HG03469 (cell line): Measurements from ENCODE around the gene LMX1A.

Experiments
- ATAC-seq: cut with Tn5 transposase; IDR thresholded peaks from one replicate; pipeline ENCODE4 v1.9.1; 2021; ENCODE audit warnings: mild to moderate bottlenecking, moderate library complexity, moderate number of reproducible peaks; ENCODE audit not compliant: unreplicated experiment

LMX1A gene

DNA sequence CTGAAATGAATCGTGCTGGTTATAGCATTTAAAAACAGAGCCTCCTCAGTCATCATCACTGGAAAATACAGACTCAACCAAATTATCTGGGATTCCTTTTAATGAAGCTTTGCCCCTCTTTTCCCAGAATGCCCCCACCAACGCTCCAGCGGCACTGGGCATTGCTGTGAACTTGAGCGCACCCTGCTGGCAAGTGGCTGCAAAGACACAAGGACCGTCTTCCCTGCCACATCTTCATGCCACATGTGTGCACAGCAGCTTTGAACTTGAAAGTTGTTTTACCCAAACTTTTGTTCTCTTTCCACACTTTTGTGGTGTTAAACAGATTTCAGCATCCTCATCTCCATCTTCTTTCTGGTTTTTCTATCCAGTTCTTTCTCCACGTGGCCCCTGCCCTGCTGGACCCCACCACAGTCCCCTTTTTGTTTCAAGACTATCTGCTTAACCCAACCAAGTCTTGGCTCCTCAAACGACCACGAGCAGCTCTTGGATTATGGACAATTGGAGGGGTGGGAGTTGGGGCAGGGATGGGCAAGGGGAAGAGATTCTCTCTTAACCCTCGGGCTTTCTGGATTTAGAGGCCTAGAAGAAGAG is 12.8 kb upstream of the LMX1A start:
- ATAC-seq: peak; percentile 74

DNA sequence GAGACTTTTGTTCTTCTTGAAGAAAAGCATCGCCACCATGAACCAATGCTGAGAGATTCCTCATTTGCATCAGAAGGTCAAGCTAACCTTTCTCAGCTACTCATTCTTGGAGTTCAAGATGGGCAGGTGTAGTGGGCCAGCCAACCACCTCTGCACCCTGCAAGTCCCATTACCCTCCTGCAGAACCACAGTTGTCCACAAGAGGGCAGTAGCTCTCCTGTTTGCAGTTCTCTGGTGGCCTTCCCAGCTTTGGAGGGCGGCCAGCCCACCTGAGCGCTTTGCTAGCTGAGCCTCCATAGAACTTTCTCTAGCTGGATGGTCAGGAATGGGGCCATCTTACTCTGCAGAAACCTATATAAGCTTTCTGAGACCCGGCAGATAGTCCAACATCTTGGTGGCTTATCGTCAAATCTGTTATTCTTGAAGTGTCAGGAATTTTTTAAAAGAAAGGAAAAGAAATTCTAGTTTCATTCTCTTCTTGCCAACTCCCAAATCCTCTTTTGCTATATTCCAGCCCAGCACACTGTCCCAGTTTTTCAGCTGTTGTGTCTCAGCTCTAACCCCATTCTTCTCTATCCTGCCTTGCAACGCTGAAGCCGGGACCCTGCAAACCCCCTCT is 11.0 kb upstream of the LMX1A start:
- peak; percentile 46 for ATAC-seq

GRCh38 chr1:165365341-165365740 is 8.8 kb upstream of the LMX1A start:
- no peak for ATAC-seq

DNA sequence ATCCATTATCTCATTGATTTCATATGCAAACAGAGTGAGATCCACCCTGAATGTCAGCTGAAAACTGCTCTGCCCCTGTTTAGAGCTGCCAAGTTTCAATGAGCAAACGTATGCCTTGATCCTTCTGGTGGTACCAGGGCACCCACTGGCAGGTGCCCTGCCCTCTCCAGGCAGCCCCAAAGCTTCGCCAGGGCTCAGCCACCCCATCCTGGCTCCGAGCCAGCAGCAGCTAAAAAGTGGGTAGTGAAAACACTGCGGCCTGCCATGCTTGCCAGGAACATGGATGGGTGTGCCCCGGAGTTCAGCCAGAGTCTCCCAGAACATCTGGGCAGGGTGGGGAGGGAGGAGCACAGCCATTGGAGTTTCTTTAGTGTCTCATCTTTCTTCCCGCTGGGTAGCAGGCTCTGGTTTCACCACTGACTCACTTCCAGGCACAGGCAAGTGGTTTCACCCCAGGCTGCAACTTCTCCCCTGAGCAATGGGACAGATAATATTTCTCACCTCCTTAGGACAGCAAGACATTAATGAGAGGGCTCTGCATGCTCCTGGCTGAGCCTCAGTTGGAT is 8.1 kb upstream of the LMX1A start:
- ATAC-seq: no peak

DNA sequence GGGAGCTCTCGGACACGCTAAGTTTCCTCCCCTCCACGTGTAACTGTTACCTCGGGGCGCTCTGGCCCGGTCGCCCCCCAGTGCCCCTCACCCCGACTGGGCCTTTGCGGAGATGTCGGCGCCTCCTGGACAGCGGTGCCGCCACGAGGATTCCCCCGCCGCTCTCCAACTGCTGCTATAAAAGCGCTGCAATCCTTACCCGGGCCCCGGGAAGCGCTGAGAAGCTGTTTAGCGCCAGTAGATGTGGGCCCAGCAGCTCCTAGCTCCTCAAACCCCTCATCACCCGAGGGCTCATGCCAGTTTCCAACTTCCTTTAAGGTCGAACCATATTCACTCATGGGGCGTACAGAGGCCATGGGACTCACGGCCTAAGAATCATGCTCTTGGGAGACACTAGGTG is 361 bp upstream of the LMX1A start:
- no peak for ATAC-seq

DNA sequence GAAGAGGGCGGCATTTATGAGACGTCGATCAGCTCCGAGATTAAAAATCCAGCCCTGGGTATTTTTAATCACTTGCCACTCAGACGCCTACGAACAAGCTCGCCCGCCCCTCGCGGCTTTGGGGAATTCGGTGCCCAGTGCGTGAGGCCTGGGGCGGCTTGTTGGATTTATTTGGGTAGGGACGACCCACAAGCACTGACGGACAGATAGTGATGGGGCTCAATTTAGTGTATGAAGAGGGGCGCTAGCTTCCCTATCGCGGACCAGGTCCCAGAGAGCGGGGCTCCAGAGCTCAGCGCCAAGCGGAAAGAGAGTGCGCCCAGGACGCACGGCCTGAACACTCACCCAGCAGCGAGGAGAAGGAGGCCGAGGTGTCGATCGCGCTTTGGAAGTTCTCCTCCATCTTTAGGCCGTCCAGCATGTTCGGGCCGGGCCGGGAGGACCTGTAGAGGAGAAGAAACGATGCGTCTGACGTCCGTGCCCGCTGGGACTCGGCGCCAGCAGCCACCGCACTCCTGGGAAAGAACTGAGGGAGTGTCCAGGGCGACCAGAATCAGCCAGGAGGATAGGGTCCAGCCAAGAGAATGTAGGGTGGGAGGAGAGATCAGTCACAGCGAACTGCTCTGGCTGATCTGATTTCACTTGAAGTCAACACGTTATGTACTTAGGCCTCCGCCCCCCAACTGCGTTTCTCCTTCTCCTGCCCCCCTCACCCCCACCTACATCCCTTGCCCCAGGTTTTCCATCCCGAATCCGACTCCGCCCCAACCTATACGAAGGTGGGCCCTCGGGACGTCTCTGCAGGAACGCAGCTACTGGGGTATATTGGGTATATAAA is 1.2 kb downstream of the LMX1A start:
- no peak for ATAC-seq

DNA sequence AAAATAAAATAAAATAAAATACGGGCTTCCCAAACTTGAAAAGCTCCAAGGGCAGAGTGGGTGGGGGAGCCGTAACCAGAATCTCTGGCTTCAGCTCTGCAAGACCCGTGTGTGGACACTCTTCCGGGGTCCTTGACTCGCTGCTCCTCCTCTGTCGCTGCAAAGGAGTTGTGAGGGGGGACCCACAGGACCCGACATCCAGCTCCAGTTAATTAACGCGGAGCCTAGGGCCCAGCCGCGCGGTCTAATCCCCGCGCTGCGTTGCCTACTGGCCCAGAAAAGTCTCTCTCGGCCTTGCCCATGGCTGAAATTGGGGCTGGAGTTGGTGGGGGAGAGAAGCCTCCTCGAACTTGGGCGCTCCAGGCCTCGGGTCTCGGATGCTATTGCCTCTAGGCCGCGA is 1.8 kb downstream of the LMX1A start:
- no peak for ATAC-seq

- ATAC-seq: no peak
Observed at GRCh38 chr1:165353731-165354671, 2.5 kb downstream of the LMX1A start.

DNA sequence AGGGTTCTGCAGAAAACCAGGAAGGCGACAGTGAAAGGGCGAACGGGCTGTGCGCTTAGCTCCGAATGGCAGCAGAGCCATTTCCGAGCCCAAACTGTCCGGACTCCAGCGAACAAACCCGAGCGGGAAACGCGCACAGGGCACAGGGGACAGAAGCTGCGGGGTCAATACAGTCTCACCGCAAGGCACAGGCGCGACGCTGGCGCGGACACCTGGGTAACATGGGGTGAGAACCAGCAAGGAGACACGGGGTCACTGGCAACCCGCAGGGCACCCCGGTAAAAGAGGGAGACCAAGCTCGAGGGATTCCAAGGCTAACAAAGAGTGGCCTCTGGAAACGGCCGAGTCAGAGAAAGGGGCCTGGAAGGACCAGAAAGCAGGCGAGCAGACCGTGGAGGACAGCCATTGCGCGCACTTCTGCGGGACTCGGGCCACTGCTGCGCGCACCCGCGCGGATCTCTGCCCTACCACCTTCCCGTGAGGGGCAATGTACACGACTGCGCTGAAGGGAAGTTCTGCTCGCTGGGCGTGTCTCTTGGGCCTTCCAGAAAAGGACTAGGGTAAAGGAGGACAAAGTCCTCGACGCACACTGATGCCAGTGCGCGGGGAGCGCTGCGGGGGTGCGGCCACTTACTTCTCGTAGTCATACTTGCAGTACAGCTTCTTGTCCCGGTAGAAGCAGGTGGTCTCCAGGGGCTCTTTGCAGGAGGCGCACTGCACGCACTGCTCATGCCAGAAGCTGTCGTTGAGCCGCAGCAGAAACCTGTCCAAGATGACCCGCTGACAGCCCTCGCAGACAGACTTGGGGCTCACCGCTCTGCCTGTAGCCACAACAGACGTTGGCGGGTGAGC is 3.8 kb downstream of the LMX1A start:
- no peak for ATAC-seq

DNA sequence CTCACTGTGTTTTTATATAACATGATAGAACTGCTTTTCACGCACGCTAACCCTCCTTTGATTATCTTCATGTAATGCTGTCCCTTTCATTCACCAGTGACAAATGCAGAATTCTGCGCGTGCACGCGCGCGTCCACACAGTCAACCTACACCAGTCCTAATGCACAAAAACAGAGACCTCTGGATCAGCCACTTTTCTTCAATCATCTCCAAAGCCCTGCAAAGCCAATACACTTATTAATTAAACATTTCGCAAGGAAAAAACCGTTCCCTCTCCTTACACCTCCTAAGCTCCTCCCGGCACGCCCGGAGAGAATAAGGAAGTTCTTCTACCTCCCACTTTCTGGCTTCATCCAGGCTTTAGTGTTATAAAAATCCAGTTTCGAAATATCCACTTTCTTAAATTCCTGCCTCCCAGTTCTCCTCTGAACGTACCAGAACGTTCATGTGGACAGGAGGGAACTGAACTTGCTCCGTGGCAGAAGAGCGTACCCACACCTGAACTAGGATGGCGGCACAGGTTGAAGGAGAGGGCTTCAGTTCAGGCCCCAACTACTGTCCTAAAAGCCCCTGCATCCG is 4.6 kb downstream of the LMX1A start:
- ATAC-seq: no peak

DNA sequence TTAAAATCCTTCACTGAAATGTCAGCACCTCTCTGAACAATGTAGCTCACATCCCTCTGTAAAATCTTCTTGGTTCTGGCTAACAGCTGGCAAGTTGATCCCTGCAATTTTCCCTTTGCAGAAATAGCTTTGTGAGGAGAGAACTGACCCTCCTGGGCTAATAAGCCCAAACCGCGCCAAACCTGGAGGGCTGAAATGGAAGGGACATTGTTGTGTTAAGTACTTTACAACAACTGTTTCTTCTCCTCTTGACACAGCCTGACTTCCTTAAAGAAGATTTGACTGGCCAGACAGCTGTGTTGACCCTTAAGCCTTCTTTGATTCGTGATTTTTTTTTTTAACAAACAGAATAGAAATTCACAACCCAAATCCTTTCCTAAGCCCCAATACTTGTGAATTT is 5.7 kb downstream of the LMX1A start:
- no peak for ATAC-seq

DNA sequence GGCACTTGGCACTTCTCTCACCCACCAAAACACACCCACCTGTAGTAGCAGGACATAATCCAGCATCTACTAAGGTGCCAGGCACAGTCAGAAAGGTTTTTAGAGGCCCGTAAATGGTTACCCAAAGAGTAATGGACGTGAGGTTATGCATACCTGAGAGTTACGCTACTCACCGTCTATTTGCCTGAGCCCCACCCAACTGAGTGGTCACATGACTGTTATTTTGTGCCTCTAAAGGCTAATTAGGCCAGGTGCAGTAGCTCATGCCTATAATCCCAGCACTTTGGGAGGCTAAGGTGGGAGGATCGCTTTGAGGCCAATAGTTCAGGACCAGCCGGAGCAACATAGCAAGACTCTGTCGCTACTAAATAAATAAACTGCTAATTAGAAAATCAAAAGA is 11.0 kb downstream of the LMX1A start:
- ATAC-seq: no peak

- no peak for ATAC-seq
Observed at GRCh38 chr1:165344736-165345135, 11.8 kb downstream of the LMX1A start.

DNA sequence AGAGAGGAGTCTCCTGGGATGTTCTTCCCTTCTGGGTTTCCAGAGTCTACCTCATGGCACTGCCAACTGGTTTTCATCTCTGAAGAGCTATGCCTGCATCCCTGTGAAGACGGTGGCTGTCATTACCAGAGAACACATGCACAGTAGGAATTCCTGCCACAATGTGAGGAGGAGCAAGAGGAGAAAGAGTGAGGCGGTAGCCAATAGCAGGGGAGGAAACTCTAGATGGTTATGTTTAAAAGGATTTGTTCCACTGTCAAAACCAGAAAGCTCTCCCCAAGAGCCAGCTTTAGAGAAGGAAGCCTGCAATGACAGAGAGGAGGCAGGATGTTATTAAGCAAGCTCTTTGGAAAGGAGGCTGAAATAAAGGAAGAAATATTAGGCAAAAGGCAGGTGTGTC is 12.3 kb downstream of the LMX1A start:
- ATAC-seq: no peak

DNA sequence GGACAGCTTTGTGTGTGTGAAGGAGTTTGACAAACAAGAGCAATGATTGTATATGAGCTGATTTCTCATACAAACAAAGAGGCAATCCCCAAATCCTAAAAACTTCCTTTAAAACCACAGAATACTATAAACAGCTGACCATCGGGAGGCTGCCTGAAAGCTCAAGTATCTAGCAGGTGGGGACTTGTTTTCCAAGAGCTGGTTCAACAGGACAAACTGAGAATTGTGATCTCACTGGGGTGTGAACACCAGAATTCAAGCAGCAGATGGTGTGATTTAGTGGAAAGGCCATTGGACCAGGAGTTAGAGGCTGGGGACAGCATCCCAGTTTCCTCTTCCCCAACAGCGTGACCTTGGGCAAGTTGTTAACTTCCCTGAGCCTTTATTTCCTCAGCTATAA is 13.9 kb downstream of the LMX1A start:
- ATAC-seq: no peak

GRCh38 chr1:165342168-165342567 is 14.3 kb downstream of the LMX1A start:
- ATAC-seq: no peak

DNA sequence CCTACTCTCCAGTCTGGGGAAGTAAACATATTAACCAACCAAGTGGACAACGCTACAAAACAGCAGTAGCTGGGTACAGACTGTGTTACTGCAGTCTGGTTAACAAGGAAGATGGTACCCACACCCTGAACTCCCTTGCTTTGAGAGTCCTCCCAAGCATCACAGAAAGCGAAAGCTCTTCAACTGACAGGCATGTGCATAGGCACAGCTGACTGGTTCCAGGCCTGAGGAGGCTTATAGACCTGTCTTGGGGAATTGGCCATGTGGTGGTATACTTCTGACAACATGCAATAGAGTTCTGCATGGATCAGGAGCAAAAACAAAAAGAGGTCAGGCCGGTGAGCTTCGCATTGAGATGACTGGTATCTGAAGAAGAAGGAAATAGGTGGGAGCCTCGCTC is 17.4 kb downstream of the LMX1A start:
- ATAC-seq: no peak

- ATAC-seq: no peak
Observed at GRCh38 chr1:165330483-165330882, 26.0 kb downstream of the LMX1A start.

DNA sequence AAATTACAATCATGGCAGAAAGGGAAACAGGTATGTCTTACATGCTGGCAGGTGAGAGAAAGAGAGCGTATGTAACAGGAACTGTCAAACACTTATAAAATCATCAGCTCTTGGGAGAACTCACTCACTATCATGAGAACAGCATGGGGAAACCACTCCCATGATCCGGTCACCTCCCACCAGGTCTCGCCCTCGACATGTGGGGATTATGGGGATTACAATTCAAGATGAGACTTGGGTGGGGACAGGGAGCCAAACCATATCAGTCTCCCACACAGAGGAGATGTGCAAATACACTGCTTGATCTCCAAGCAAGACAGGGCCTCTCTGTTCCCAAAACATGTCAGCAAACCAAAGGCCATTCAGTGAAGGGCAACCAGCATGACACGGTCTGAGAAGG is 27.4 kb downstream of the LMX1A start:
- no peak for ATAC-seq

DNA sequence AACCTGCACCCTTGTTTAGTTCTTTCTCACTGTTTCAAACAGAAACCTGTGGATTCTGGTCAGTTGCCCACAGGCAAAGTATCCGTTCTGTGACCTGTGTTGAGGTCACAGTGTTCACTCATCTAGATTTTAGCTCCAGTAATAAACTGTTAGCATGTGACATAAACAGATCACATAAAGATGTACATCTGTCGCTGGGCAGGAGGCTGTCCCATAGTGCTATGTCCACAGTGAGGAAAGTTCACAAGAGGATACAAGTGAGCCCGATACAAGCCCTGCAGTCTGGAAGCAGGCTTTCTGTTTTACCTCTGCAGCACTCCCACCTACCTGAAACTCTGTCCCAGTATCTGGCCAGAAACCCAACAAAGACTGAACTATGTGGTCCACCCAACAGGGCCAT is 28.4 kb downstream of the LMX1A start:
- no peak for ATAC-seq
